Fibroblast of the conjunctiva (primary cell): Measurements from ENCODE around the gene APBB2.

ENCODE experiments used
- DNase-seq: peaks from one replicate; pipeline ENCODE4 v3.0.0-alpha.2; 2010; ENCODE audit warnings: low read depth

The APBB2 gene

DNA sequence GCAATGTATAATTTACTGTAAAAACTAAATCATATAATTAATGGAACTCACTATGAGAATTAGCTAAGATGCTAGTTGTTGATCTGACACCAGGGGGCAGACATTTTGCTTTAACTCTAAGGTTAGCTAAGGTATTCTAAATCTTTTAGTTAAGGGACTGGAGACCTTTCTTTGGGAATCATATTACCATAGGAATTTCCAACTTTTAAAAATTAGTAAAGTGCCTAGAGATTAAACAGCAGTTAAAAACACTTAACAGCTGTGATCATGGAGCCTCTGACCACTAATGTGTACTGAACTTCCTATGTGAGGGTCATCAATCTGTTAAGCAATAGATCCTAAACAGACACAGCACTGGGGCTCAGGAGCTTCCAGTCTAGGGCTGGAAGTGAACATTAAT is 238.0 kb downstream of the APBB2 start:
- no peak for DNase-seq

GRCh38 chr4:40972722-40973121 is 241.6 kb downstream of the APBB2 start:
- no peak for DNase-seq

GRCh38 chr4:40971338-40971737 is 243.0 kb downstream of the APBB2 start:
- DNase-seq: no peak

DNA sequence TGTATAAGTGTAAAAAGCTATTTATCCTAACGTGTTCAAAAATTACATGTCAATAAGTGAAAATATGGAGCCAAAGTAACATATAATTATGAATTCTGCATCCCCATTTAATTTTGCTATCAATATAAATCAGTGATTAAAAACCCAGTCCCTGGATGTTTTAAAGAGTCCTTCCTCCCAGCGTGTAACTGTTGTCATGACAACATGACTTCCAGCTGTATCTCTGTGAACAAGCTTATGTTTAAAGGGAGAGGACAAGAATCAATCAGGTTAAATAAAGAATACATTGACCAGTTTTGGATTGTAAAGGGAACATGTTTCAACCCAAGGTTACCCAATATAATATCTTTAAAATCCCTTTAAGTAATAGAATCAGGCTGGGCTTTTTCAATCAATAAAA is 244.8 kb downstream of the APBB2 start:
- no peak for DNase-seq

GRCh38 chr4:40967550-40967949 is 246.8 kb downstream of the APBB2 start:
- DNase-seq: no peak

GRCh38 chr4:40966091-40966490 is 248.3 kb downstream of the APBB2 start:
- DNase-seq: no peak

- no peak for DNase-seq
These were observed 250.4 kb downstream of the APBB2 start for GRCh38 chr4:40963897-40964478.

DNA sequence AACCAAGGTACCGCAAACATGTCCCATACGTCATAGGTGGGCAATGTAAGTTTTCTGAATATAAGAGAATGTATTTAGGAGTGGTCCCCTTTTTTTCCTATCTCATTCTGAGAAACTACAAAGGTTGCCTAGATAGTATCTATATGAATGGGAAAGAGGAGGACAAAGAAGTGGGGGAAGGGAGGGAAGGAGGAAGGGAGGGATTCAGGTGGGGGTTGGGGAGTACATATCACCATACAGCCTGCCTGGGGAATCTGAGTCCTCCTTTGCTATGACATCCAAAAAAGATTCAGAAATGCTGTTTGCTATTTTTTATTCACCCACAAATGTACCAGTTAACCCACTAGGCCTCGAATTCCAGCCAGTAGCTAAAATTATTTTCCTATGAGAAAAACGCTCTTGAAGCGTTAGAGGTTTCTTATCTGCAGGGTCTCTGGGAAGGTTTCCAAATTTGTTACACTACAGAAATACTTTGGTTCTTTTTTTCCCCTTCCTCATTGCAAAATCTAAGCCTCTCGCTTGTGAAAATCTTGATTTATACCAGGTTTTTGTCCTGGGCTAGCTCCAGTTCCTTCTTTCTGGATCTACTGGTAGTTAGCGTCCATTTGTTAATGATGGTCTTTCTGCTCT is 251.7 kb downstream of the APBB2 start:
- DNase-seq: no peak

DNA sequence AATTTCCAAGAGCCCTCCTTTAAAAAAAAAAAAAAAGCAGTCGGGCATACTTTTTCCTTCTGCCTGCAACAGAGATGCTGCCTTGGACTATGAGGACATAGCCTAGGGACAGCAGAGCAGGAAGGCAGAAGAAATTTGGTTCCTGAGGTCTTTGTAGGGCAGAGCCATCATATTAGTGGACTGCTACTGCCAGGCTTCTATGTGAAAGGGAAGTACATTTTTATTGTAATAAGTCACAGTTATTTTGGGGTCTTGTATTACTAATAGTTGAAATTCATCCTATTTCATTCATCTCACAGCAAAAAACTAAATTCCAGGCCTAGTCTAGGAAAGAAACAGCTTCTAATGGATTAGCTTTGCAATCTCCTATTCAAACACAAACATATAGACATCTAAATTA is 253.4 kb downstream of the APBB2 start:
- DNase-seq: no peak

- no peak for DNase-seq
These were observed 257.1 kb downstream of the APBB2 start for GRCh38 chr4:40957281-40957680.

DNA sequence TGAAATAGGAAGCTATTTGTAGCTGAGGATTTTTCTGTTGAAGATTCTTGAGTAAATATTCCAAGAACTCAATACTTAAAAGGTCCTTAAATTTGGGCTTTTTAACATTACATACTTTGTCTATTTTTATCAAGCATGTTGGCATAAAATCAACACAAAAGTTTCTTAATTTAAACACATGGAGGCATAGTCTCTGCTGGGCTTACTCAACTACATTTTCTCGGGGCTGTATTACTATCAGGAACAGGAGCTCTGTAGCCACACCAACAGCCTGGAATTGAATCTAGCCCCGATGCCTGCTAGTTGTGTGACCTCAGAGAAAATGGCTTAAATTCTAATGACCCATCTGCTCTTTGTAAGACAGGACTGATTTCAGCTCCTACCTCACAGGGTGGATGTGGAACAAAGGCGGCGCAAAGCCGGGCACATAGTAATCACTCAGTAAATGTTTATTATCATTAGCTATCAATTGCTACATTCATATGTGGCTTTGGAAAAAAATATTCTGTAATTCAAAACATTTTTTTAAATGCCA is 257.6 kb downstream of the APBB2 start:
- no peak for DNase-seq

GRCh38 chr4:40954088-40954668 is 260.2 kb downstream of the APBB2 start:
- no peak for DNase-seq

DNA sequence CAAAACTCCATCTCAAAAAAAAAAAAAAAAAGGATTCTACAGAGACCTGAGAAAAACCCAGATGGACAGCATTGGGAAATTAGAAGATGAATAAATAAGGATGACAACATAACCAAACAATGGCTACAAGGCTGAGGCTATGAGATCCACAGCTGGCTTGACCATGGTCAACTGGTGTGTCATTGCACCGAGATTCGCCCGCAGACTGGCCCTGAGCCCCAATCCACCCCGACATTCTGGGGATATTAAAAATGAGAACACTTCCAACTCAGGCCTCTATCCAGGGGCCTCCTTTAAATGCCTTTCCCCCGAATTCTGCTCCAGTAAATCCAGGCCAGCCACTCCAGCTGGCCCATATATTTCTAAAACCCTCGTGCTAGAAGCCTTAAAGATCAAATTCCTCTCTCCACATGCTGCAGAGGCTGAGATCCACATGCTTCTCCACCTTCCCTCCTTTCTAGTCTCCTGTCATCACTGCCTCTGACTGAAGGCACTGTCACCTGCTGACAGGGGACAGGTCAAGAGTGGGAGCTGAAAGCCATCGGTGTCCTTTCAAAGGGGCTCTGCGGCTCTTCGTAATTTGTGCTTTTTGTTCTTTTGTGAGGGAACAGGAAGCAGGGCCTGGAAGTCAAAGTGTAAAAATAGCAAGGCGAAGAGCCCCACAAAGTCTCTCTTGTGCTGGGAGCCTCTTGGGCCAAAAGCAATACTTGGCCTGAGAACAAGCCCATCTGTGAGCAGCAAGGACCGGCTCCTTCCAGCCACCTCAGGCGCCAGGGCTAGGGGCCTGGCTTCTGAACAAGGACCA is 260.9 kb downstream of the APBB2 start:
- DNase-seq: no peak

DNA sequence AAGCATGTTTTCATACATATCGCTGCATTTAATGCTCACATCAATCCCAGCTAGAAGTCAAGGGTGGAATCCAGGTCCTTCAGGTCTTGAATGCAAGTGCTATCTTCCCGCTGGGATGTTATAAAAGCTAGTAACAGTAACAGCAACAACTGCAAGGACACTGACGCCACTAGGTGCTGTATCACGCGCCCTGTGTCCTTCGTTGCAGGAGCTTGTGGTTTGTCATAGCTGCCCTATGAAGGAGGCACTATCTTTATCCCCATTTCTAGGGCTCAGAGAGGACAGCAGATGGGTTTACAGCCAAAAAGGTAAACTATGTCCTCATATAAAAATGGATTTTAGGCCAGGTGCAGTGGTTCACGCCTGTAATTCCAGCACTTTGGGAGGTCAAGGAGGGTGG is 261.7 kb downstream of the APBB2 start:
- no peak for DNase-seq

DNA sequence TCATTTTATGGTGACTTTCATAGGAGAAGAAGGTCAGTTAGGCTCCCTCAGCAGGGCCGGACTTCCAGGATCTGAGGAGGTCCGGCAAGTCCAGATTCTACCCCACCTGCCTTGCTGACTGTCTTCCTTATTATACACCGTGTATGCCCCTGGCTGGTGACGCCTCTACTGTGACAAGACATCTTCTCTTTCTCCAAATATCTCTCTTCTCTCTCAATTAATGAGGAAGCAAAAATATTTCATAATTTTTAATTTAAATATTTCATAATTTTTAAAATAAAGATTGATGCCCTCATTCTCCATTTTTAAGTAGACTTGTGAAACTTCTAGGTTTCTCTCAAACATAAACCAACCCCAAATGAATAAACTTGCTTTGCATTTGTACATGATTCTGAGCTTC is 262.1 kb downstream of the APBB2 start:
- DNase-seq: no peak

- no peak for DNase-seq
These were observed 263.3 kb downstream of the APBB2 start for GRCh38 chr4:40951026-40951425.

- no peak for DNase-seq
These were observed 264.8 kb downstream of the APBB2 start for GRCh38 chr4:40949358-40950100.

DNA sequence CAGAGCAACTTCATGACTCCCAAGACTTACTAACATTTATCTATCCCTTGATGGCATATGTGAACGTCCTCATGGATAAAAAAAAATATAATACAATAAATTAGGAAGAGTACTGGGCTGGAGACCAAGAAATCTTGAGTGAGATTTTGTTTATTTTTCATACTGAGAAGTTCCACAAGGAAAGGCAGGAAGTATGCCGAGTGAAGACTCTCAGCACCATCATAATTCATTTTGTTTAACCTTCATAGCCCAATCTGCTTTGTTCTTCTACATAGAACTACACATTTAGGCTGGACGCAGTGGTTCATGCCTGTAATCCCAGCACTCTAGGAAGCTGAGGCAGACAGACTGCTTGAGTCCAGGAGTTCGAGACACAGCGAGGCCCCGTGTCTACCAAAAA is 266.3 kb downstream of the APBB2 start:
- no peak for DNase-seq

- DNase-seq: no peak
These were observed 267.7 kb downstream of the APBB2 start for GRCh38 chr4:40946652-40947051.

GRCh38 chr4:40940756-40941155 is 273.6 kb downstream of the APBB2 start:
- no peak for DNase-seq

DNA sequence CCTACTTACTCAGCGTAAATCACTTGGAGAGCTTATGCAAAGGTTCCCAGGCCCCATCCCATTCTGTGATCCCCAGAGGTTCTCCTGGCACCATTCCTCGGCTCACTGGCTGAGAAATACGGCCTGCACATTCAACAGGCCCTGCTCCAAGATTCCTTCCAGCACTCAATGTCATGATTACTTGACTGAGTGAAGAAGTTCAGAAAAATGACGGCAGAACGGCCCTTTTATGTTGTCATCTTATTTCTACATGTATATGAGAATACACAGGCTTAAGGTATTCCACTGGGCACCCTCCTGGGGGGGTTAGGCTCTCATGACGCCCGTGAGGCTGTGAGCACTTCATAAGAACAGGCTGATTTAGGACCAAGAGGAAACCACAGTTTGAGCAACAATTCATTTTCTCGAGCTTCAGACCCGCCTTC is 274.0 kb downstream of the APBB2 start:
- peak; percentile 41 for DNase-seq

GRCh38 chr4:40939856-40940255 is 274.5 kb downstream of the APBB2 start:
- no peak for DNase-seq
